ENCODE measurements around the gene GRK5.

Gene GRK5

DNA sequence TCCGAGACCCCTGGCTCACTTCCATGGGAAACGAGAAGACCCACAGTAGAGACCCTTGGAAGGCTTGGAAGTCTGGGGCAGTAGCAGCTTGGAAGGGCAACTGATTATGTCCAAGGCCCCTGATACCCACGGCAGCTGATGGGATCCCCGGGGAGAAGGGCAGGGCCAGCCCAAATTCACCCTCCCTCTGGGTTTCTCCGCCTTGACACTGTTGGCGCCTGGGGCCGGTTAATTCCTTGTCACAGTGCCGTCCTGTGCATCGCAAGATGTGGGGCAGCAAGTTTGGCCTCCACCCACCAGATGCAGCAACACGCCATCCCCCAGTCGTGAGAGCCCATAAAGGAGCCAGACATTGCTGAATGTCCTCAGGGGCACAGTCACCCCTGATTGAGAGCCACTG, 245.9 kb downstream of the GRK5 start:
- FAIRE-seq (no peak), DNase-seq (ENCODE audit: insufficient read length, low spot score) (no peak)
- TF ChIP-seq POLR2A (IDR thresholded peaks at IDR 0.05; ENCODE audit: low read depth, low read length), result no peak
- no peak for TF ChIP-seq POU2F2 (IDR thresholded peaks at IDR 0.05; ENCODE audit: low read depth, low read length)
- TF ChIP-seq PAX5 (IDR thresholded peaks at IDR 0.05; ENCODE audit: insufficient read depth, low read length, severe bottlenecking), result no peak
- no peak for TF ChIP-seq POLR2AphosphoS5 (IDR thresholded peaks at IDR 0.05; ENCODE audit: low read depth, low read length)
- no peak for TF ChIP-seq SPI1 (IDR thresholded peaks at IDR 0.05; ENCODE audit: low read depth, low read length)
- TF ChIP-seq TAF1 (IDR thresholded peaks at IDR 0.05; ENCODE audit: low read depth, low read length), result no peak

DNA sequence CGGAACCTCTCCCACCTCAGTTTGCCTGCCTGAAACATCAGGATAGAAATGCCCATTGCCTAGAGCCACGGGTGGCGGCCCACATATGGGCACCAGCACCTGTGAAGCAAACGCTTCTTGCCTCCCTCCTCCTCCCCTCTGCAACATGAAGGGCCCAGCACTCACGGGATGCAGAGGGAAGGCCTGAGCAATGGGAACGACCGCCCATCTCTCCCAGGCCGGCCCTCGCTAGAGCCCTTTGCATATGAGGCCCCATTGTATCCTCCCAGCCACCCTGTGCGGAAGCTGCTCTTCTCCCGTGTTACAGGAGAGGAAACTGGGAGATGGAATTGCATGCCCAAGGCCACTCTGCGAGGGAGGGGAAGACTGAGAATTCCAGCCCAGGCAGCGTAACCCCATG, 246.9 kb downstream of the GRK5 start:
- TF ChIP-seq POLR2AphosphoS5 (IDR thresholded peaks at IDR 0.05; ENCODE audit: low read depth, low read length), result no peak
- TF ChIP-seq SPI1 (IDR thresholded peaks at IDR 0.05; ENCODE audit: low read depth, low read length), result no peak
- no peak for TF ChIP-seq PAX5 (IDR thresholded peaks at IDR 0.05; ENCODE audit: insufficient read depth, low read length, severe bottlenecking)
- no peak for TF ChIP-seq POLR2A (IDR thresholded peaks at IDR 0.05; ENCODE audit: low read depth, low read length)
- TF ChIP-seq POU2F2 (IDR thresholded peaks at IDR 0.05; ENCODE audit: low read depth, low read length), result no peak
- DNase-seq (ENCODE audit: insufficient read length, low spot score) (no peak), FAIRE-seq (no peak)

DNA sequence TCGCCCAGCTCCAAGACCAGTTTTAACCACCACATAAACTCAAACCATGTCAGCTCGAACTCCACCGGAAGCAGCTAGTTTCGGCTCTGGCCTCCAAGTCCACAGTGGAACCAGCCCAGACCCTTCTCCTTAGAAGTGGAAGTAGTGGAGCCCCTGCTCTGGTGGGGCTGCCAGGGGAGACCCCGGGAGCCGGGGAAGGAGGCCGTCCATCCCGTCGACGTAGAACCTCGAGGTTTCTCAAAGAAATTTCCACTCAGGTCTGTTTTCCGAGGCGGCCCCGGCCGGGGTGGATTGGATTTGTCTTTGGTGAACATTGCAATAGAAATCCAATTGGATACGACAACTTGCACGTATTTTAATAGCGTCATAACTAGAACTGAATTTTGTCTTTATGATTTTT, 247.6 kb downstream of the GRK5 start:
- no peak for TF ChIP-seq TAF1 (IDR thresholded peaks at IDR 0.05; ENCODE audit: low read depth, low read length)
- no peak for TF ChIP-seq POLR2A (IDR thresholded peaks at IDR 0.05; ENCODE audit: low read depth, low read length)
- TF ChIP-seq PAX5 (IDR thresholded peaks at IDR 0.05; ENCODE audit: insufficient read depth, low read length, severe bottlenecking), result no peak
- no peak for TF ChIP-seq POU2F2 (IDR thresholded peaks at IDR 0.05; ENCODE audit: low read depth, low read length)
- no peak for TF ChIP-seq POLR2AphosphoS5 (IDR thresholded peaks at IDR 0.05; ENCODE audit: low read depth, low read length)
- TF ChIP-seq SPI1 (IDR thresholded peaks at IDR 0.05; ENCODE audit: low read depth, low read length), result no peak
- no peak for FAIRE-seq
- no peak for DNase-seq (ENCODE audit: insufficient read length, low spot score)

DNA sequence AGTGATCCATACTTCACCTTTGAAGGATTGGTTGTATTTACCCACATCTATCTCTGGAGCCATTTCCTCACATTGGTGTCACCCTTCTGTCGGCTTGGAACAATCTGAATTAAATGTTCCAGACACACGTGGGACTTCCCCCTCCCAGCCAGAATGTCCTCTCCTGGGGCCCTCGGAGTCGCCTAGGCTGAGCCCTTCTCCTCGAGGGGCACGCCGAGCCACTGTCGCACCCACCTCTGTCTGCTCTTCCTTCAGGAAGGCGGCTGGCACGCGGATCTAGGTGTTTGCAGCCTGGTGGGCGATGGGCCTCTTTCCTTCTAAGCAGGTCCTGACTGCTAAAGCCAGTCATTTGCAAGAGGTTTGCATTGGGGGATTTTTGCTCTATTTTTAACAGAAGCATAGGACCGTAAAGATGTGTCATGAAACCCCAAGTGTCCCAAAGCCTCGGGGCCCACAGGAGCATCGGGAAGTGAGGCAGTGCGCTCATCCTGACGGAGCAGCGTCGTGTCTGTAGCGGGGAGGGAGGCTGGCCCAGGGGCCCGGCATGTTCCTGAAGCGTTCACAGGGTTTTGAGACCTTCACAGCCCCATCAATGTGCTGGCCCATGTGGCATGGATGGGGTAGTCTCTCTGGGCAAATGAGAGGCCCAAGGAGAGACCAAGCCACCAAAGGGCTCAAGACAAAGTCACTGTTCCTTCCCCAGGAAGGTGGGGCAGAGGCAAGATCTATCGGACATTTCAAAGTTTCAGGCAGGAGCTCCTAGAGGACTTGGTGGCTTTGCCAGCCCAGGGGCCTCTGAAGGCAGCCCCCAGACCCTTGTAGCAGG, 248.5 kb downstream of the GRK5 start:
- TF ChIP-seq SPI1 (IDR thresholded peaks at IDR 0.05; ENCODE audit: low read depth, low read length) (no peak), POLR2AphosphoS5 (IDR thresholded peaks at IDR 0.05; ENCODE audit: low read depth, low read length) (no peak), TAF1 (IDR thresholded peaks at IDR 0.05; ENCODE audit: low read depth, low read length) (no peak), POU2F2 (IDR thresholded peaks at IDR 0.05; ENCODE audit: low read depth, low read length) (no peak), POLR2A (IDR thresholded peaks at IDR 0.05; ENCODE audit: low read depth, low read length) (no peak), PAX5 (IDR thresholded peaks at IDR 0.05; ENCODE audit: insufficient read depth, low read length, severe bottlenecking) (no peak)
- FAIRE-seq (peak; percentile 74), DNase-seq (ENCODE audit: insufficient read length, low spot score) (peak; percentile 46)

DNA sequence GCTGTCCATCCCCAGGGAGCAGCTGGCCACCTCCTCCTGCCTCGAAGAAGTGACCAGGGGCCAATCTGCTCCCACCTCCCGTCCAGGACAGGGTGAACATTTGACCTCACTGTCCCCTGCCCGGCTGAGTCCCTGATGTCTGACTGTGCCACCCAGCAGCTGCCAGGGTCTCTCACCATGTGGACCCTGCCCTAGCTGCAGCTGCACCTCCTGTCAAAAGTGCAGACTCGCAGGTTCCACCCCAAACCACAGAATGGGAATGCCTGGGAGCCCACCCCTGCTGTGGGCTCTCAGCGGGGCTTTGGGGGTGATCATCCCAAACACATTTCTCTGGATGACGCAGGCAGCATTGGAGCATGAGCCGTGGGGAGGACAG, 249.1 kb downstream of the GRK5 start:
- DNase-seq (ENCODE audit: insufficient read length, low spot score) (no peak), FAIRE-seq (peak; percentile 20)
- TF ChIP-seq TAF1 (IDR thresholded peaks at IDR 0.05; ENCODE audit: low read depth, low read length) (no peak), PAX5 (IDR thresholded peaks at IDR 0.05; ENCODE audit: insufficient read depth, low read length, severe bottlenecking) (no peak), POLR2A (IDR thresholded peaks at IDR 0.05; ENCODE audit: low read depth, low read length) (no peak), POU2F2 (IDR thresholded peaks at IDR 0.05; ENCODE audit: low read depth, low read length) (no peak), POLR2AphosphoS5 (IDR thresholded peaks at IDR 0.05; ENCODE audit: low read depth, low read length) (no peak), SPI1 (IDR thresholded peaks at IDR 0.05; ENCODE audit: low read depth, low read length) (no peak)

DNA sequence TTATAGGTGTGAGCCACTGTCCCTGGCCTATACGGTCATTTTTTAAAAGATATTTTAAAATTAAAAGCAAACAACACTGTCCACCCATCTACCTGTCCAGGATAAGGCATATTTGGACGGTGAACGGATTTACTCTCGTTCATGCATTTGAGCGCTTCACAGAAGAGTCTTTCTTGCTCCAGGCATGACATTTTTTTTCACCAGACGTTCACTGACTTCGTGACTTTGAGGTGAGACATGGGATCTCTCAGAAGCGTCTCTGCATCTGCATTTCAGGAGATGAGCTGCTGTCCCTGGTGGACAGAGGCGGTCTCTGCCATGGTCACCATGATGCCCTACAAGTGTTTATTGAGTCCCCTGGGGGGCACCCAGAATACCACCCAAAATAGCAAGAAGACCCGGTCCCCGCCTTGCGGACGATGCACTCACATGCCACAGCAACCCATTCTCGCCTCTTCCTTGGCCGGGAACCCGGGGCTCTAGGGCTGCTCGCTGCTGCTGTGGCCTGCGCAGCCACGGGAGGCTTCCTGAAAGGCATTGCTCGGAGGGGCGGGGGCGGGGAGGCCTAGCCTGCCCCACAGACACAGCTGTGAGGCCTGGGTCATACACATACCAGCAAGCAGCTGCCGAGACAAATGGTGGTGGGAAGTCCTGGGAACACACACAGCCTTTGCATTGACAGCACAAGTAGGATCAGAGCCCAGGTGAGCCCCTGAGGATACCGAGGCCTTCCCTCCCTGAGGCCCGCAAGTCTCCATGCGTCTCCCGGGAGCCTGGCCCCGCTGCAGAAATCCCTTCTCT, 250.8 kb downstream of the GRK5 start:
- TF ChIP-seq TAF1 (IDR thresholded peaks at IDR 0.05; ENCODE audit: low read depth, low read length) (no peak), SPI1 (IDR thresholded peaks at IDR 0.05; ENCODE audit: low read depth, low read length) (no peak), POU2F2 (IDR thresholded peaks at IDR 0.05; ENCODE audit: low read depth, low read length) (no peak), POLR2AphosphoS5 (IDR thresholded peaks at IDR 0.05; ENCODE audit: low read depth, low read length) (no peak), PAX5 (IDR thresholded peaks at IDR 0.05; ENCODE audit: insufficient read depth, low read length, severe bottlenecking) (no peak), POLR2A (IDR thresholded peaks at IDR 0.05; ENCODE audit: low read depth, low read length) (no peak)
- FAIRE-seq (no peak), DNase-seq (ENCODE audit: insufficient read length, low spot score) (no peak)

DNA sequence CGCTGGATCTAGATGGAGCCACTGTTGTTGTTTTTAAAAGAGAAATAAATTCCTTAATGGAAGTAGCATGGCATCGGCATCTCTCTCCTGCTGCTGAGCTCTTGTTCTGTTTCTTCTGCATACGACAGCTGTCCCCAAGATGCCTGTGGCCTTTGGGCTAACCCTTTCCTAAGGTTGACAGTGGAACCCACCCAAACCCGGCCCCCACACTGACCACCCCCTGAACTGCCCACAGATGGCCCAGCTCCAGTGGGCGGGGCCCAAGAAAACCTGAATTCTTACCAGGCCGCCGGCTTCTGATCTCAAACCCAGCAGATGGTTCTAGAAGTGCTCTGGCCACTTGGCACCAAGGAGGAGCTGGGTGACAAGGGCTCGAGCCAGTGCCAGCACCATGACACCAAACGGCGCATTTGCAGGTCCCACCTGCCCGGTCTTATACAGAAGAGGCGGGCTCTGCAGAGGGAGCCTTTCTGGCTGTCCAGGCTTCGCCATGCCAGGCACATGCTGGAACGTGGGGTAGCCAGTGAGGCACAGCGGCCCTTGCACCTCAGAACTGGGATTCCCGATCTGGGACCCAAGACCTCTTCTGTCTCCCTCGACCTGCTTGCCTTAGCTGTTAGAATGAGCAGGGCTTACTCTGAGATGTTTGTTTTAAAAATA, 252.4 kb downstream of the GRK5 start:
- DNase-seq (ENCODE audit: insufficient read length, low spot score) (no peak), FAIRE-seq (no peak)
- no peak for TF ChIP-seq TAF1 (IDR thresholded peaks at IDR 0.05; ENCODE audit: low read depth, low read length)

DNA sequence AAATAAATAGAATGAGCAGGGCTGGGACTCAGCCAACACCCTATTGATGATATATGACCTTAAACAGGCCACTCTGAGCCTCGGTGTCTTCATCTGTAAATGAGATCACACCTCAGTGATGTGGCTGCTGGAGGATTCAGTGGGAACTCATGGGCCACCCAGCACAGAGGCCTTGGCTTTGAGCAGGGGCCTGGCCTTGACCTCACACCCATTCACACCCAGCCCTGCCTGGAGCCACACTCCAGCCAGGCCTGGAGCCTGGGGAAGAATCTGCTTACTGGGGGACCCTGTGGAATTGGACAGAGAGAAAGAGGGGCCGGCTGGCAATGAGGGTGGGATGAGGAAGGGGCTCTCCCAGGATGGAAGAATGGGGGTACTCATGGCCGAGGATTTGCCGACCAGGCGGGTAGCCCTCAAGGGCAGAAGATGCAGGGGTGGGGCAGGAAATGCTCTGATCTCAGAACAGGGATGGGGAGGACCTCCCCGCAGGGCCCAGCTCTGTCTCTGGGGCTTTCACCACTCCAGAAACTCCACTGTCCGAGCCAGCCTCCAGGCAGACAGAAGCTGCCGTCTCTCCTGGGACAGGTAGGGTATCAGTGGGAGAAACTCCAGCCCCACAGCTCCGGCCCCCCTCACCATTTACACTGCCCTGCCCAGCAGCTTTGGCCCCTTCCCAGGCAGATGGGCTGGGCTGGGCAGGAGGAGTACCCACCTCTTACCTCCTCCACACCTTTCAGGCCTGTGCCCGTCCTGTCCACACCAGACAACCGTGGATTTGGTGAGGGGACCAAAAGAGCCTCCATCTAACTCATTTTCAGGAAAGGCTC, 253.2 kb downstream of the GRK5 start:
- TF ChIP-seq POLR2AphosphoS5 (IDR thresholded peaks at IDR 0.05; ENCODE audit: low read depth, low read length), result no peak
- TF ChIP-seq POU2F2 (IDR thresholded peaks at IDR 0.05; ENCODE audit: low read depth, low read length), result no peak
- no peak for FAIRE-seq

DNA sequence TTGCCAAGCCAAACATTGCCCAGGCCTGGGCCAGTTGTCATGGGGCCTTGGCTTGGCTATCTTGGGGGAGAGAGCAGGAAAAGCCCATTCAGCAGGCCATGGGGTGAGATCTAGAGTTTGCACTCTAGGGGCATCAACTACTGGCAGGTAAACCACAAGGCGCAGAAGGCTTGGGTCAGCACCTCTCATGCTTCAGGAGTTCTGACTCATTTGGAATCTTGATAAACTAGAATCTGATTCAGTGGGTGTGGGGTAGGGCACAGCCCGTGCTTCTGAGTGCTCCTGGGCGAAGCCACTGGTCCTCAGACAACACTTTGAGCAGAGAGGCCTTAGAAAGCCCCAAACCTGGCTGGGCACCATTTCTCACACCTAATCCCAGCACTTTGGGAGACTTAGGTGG, 254.0 kb downstream of the GRK5 start:
- TF ChIP-seq POLR2AphosphoS5 (IDR thresholded peaks at IDR 0.05; ENCODE audit: low read depth, low read length) (no peak), POLR2A (IDR thresholded peaks at IDR 0.05; ENCODE audit: low read depth, low read length) (no peak), PAX5 (IDR thresholded peaks at IDR 0.05; ENCODE audit: insufficient read depth, low read length, severe bottlenecking) (peak; percentile 73), TAF1 (IDR thresholded peaks at IDR 0.05; ENCODE audit: low read depth, low read length) (no peak)
- peak; percentile 89 for FAIRE-seq
- DNase-seq (ENCODE audit: insufficient read length, low spot score), result no peak

More for the DNA sequence above, 253.2 kb downstream of the GRK5 start:
- no peak for DNase-seq (ENCODE audit: insufficient read length, low spot score)
